Vagina (tissue), 2 donors: ENCODE data around the gene NPW. TPM values are rescaled to one million over a fixed set of nuclear protein-coding genes. Genes with fewer than 3 reads are reported as not detected.

Experiments
- DNase-seq, 2 donors: peaks; one replicate each; pipeline ENCODE4 v3.0.0-alpha.2; 2017; ENCODE audit errors: extremely low spot score in 2 of 2
- H3K27ac ChIP-seq: fragments of 200-600 bp; sonication (generic); one replicate; pipeline ENCODE4 v1.5.1; 2019
- H3K27me3 ChIP-seq: fragments of 200-600 bp; sonication (generic); one replicate; pipeline ENCODE4 v1.5.1; 2019
- H3K36me3 ChIP-seq, 2 donors: fragments of 200-600 bp; sonication (generic); one replicate each; pipeline ENCODE4 v1.5.1; 2017 to 2019
- H3K4me1 ChIP-seq: fragments of 200-600 bp; sonication (generic); one replicate; pipeline ENCODE4 v1.5.1; 2019
- H3K4me3 ChIP-seq, 2 donors: fragments of 200-600 bp; sonication (generic); 1 replicate in 1 of 2; 2 replicates in 1 of 2; pipeline ENCODE4 v1.5.1; 2016 to 2019
- H3K9me3 ChIP-seq: fragments of 200-600 bp; sonication (generic); one replicate; pipeline ENCODE4 v1.5.1; 2019
- CTCF ChIP-seq, 3 experiments: fragments of 450-650 bp in 2 of 3; fragments of 200-600 bp in 1 of 3; sonication (generic) in 1 of 3; IDR thresholded peaks; one replicate each; pipeline ENCODE4 v1.5.1; 2017 to 2019; ENCODE audit warnings: antibody characterized with exemption in 3 of 3, mild to moderate bottlenecking in 2 of 3, moderate library complexity in 2 of 3
- POLR2A ChIP-seq, 2 donors: fragments of 450-650 bp; IDR thresholded peaks; one replicate each; pipeline ENCODE4 v1.6.1; 2017; ENCODE audit warnings: antibody characterized with exemption in 2 of 2, mild to moderate bottlenecking in 2 of 2, moderate library complexity in 2 of 2
- POLR2AphosphoS5 ChIP-seq, 2 donors: sonication (generic); formaldehyde crosslinking; IDR thresholded peaks; one replicate each; pipeline ENCODE4 v1.9.0; 2017; ENCODE audit warnings: antibody characterized with exemption in 2 of 2, mild to moderate bottlenecking in 2 of 2, low read depth in 1 of 2; ENCODE audit not compliant: insufficient read depth in 1 of 2
- intact Hi-C: fragments of 100-400 bp; cut with DNase I; formaldehyde crosslinking; loops from one replicate; pipeline ENCODE4 v1.15.1; 2023
- total RNA-seq: library from RNA; depleted of rRNA; stranded (reverse); fragments of >200 nt; gene quantifications from one replicate; pipeline ENCODE4 v1.2.3, GENCODE V29; 2016

The NPW gene
- total RNA-seq, result not detected

DNA sequence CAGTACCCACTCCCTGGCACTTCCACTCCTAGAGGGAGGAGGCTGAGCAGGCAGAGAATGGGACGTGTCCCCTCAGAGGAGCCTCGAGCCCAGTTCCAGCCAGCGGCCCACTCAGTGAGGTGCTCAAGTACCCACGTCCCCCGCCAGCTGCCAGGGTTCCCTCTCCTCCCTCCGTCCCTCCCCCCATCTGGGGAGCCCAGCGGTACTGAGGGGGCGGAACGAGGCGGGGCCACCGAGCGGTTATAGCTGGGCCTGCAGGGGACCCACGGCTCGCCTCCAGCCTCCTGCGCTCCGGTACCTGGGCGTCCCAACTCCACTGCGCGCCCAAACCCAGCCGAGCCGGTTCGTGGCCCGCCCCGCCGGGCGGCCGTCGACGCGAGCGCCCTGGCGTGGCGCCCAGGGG is at the start of gene NPW:
TSS of gene NPW (plus strand) at position 268 of the 403 bp plus-strand sequence.
- Histone ChIP-seq H3K27ac (no peak within 1 kb of the TSS), H3K36me3 (no peaks in the 10 kb centered on the region), H3K4me3 (peak within 1 kb of the TSS in 1 of 2 donors; percentile 24), H3K27me3 (peaks cover 11% of the 10 kb centered on the region), H3K9me3 (no peaks in the 10 kb centered on the region), H3K4me1 (peaks cover 36% of the 10 kb centered on the region)
- TF ChIP-seq POLR2AphosphoS5 (IDR thresholded peaks at IDR 0.05; ENCODE audit: insufficient read depth in 1 of 2, low read depth in 1 of 2) (no peak), POLR2A (IDR thresholded peaks at IDR 0.05) (no peak), CTCF (IDR thresholded peaks at IDR 0.05) (no peak)
- no peak for DNase-seq
- intact Hi-C loops, result no loop called here

DNA sequence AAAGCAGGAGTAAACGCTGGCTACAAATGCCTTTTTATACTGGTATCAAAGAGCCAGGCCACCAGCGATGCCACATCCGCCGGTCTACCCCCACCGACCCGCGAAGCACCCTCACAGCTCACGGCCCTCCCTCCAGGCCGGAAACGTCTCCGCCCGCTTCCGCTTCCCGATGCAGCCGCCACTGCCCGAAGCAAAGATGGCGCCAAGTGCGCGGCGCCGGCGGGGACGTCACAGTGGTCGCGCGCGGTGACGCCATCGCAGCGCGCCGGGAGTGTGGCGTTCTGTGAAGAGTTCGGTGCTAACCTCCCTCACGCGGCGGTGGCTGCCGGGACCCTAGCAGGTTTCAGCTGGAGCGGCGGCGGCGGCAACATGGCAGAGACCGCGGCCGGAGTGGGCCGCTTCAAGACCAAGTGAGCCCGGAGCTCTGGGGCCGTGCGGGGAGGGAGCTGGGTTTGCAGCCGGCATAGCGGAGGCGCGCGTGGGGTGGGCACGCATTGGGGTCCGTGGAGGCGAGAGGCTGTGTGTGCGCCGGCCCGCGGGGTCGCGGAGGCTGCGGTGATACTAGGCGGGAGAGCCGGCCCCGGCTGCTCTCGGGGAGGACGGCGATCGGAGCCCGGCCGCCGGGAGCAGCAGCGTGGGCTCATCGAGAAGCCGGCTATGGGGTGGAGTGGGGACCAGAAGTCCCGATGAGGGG is 47.6 kb upstream of the NPW start, which contains the start of gene TBL3:
TSS of gene TBL3 (plus strand) at position 258 of the 694 bp plus-strand sequence. CDS start at position 370, 112 bp downstream.
- peaks cover 0 to 27% of the 10 kb centered on the region in 2 donors for H3K36me3 ChIP-seq
- intact Hi-C loops, result no loop called here
- peak within 1 kb of the TSS; percentile 85 for H3K27ac ChIP-seq
- TF ChIP-seq POLR2AphosphoS5 (IDR thresholded peaks at IDR 0.05; ENCODE audit: insufficient read depth in 1 of 2, low read depth in 1 of 2) (peak; percentile 99 to 100), CTCF (IDR thresholded peaks at IDR 0.05) (peak in 1 of 3 experiments; percentile 29), POLR2A (IDR thresholded peaks at IDR 0.05) (peak; percentile 34 to 91)
- DNase-seq, result no peak
- H3K4me3 ChIP-seq, result peak within 1 kb of the TSS; percentile 73 to 89
- H3K27me3 ChIP-seq, result no peaks in the 10 kb centered on the region
- H3K9me3 ChIP-seq, result no peaks in the 10 kb centered on the region
- peaks cover 28% of the 10 kb centered on the region for H3K4me1 ChIP-seq

DNA sequence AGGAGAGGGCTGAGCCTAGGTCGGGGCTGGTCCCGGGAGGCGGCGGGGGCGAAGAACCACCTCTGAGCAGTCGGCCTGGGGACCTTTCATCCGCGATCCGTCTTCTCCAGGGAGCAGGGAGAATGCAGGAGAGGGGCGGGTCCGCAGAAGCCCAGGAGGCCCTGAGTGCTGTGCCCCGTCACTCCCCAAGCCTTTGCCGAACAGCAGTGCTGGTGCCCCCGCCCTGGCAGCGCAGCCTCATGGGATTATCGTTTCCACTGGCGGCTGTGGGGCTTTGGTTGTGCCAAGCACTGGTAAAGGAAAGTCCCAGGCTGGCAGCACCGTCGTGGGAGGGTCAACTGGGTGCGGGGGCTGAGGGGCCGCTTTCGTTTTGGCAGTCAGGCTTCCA is 47.1 kb upstream of the NPW start:
- Histone ChIP-seq H3K9me3 (no peaks in the 10 kb centered on the region), H3K27me3 (no peaks in the 10 kb centered on the region), H3K4me1 (peaks cover 28% of the 10 kb centered on the region), H3K27ac (peak overlapping the region; percentile 85), H3K36me3 (peaks cover 0 to 32% of the 10 kb centered on the region in 2 donors), H3K4me3 (peak overlapping the region; percentile 73 to 89)
- TF ChIP-seq POLR2A (IDR thresholded peaks at IDR 0.05) (no peak), POLR2AphosphoS5 (IDR thresholded peaks at IDR 0.05; ENCODE audit: insufficient read depth in 1 of 2, low read depth in 1 of 2) (no peak), CTCF (IDR thresholded peaks at IDR 0.05) (no peak)
- intact Hi-C loops, result no loop called here
- no peak for DNase-seq

DNA sequence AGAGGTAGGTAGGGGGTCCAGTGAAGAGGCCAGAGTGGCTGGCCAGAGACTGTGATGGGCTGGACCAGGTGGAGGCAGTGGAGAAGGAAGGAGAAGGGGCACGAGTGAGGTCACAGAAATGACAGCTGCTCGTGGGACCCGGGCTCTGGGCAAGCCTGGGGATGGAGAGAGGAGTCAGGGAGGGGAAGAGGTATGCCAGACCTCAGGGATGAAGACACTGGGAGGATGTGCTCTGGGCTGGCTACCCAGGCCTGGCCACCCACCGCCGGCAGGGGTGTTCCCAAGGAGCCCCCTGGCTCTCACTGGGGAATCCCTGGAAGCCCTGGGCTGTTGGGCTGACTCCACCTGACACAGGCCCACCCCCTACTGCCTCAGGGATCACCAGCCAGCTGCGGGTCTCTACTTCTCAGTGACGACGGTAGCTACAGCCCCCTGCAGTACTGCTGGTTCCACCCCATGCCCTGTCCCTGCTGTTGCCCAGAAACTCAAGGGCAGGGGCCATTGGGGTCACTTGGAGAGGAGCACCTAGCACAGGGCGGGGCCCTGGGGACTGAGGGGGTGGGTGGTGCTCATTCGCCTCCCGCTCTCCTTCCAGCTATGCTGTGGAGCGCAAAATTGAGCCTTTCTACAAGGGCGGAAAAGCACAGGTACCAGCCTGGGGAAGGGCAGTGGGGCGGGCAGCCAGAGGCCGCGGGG is 46.0 kb upstream of the NPW start:
- peaks cover 0 to 41% of the 10 kb centered on the region in 2 donors for H3K36me3 ChIP-seq
- intact Hi-C loops, result no loop called here
- no peaks in the 10 kb centered on the region for H3K9me3 ChIP-seq
- no peak overlapping the region for H3K4me3 ChIP-seq
- no peaks in the 10 kb centered on the region for H3K27me3 ChIP-seq
- DNase-seq, result no peak
- peaks cover 28% of the 10 kb centered on the region for H3K4me1 ChIP-seq
- no peak overlapping the region for H3K27ac ChIP-seq
- no peak for TF ChIP-seq CTCF (IDR thresholded peaks at IDR 0.05)
- TF ChIP-seq POLR2AphosphoS5 (IDR thresholded peaks at IDR 0.05; ENCODE audit: insufficient read depth in 1 of 2, low read depth in 1 of 2), result no peak
- no peak for TF ChIP-seq POLR2A (IDR thresholded peaks at IDR 0.05)
